H9 (cell line): ENCODE results near the gene TNFRSF21. TPM values are rescaled to one million over a fixed set of nuclear protein-coding genes. Genes with fewer than 3 reads are reported as not detected.

Experiments
- DNase-seq: peaks from one replicate; pipeline ENCODE4 v3.0.0-alpha.2; 2017
- H2AFZ ChIP-seq: one replicate; pipeline ENCODE4 v1.6.1; 2013; ENCODE audit warnings: mild to moderate bottlenecking, low read length, control low read depth, moderate library complexity
- H2AK5ac ChIP-seq: 2 replicates; pipeline ENCODE4 v1.6.1; 2013; ENCODE audit warnings: low read length, control low read depth, mixed read lengths; ENCODE audit not compliant: insufficient read length
- H2BK120ac ChIP-seq: one replicate; pipeline ENCODE4 v1.6.1; 2013; ENCODE audit warnings: low read depth, mild to moderate bottlenecking, low read length, control low read depth, inconsistent platforms; ENCODE audit not compliant: poor library complexity, severe bottlenecking
- H2BK12ac ChIP-seq: 2 replicates; pipeline ENCODE4 v1.6.1; 2013; ENCODE audit warnings: low read length, control low read depth, mixed read lengths, low read depth; ENCODE audit not compliant: insufficient read length
- H2BK15ac ChIP-seq: 2 replicates; pipeline ENCODE4 v1.6.1; 2013; ENCODE audit warnings: low read depth, low read length, control low read depth
- H2BK20ac ChIP-seq: one replicate; pipeline ENCODE4 v1.6.1; 2013; ENCODE audit warnings: low read depth, mild to moderate bottlenecking, low read length, control low read depth, inconsistent platforms; ENCODE audit not compliant: poor library complexity, severe bottlenecking
- H2BK5ac ChIP-seq: 2 replicates; pipeline ENCODE4 v1.6.1; 2013; ENCODE audit warnings: low read length, control low read depth, mixed read lengths; ENCODE audit not compliant: insufficient read length
- H3K14ac ChIP-seq: 2 replicates; pipeline ENCODE4 v1.6.1; 2013; ENCODE audit warnings: low read length, control low read depth; ENCODE audit not compliant: insufficient read depth
- H3K18ac ChIP-seq: 2 replicates; pipeline ENCODE4 v1.6.1; 2013; ENCODE audit warnings: low read depth, mild to moderate bottlenecking, mixed read lengths, low read length, control low read depth; ENCODE audit not compliant: insufficient read length
- H3K23ac ChIP-seq: 2 replicates; pipeline ENCODE4 v1.6.1; 2013; ENCODE audit warnings: low read length, control low read depth, mixed read lengths, low read depth; ENCODE audit not compliant: insufficient read length
- H3K23me2 ChIP-seq: 2 replicates; pipeline ENCODE4 v1.6.1; 2013; ENCODE audit warnings: low read depth, mild to moderate bottlenecking, mixed read lengths, low read length, control low read depth; ENCODE audit not compliant: insufficient read length, poor library complexity, severe bottlenecking
- H3K27ac ChIP-seq: 2 replicates; pipeline ENCODE4 v1.5.1; 2013; ENCODE audit warnings: low read length, control low read depth, mixed read lengths, low read depth; ENCODE audit not compliant: insufficient read length
- H3K27me3 ChIP-seq: 2 replicates; pipeline ENCODE4 v1.6.1; 2013; ENCODE audit warnings: low read length, control low read depth, inconsistent platforms; ENCODE audit not compliant: insufficient read depth
- H3K4ac ChIP-seq: 2 replicates; pipeline ENCODE4 v1.6.1; 2013; ENCODE audit warnings: low read depth, mild to moderate bottlenecking, control low read depth, inconsistent platforms, low read length, moderate library complexity
- H3K4me1 ChIP-seq: 2 replicates; pipeline ENCODE4 v1.6.1; 2013; ENCODE audit warnings: low read length, control low read depth, inconsistent platforms; ENCODE audit not compliant: insufficient read depth
- H3K4me2 ChIP-seq: 2 replicates; pipeline ENCODE4 v1.6.1; 2013; ENCODE audit warnings: low read length, control low read depth, mixed read lengths; ENCODE audit not compliant: insufficient read length, insufficient read depth
- H3K56ac ChIP-seq: 2 replicates; pipeline ENCODE4 v1.6.1; 2013; ENCODE audit warnings: low read depth, mild to moderate bottlenecking, mixed read lengths, low read length, control low read depth; ENCODE audit not compliant: insufficient read length
- H3K79me1 ChIP-seq: 2 replicates; pipeline ENCODE4 v1.6.1; 2013; ENCODE audit warnings: low read depth, mild to moderate bottlenecking, moderate library complexity, low read length, control low read depth, inconsistent platforms; ENCODE audit not compliant: insufficient read depth, poor library complexity, severe bottlenecking
- H3K79me2 ChIP-seq: 2 replicates; pipeline ENCODE4 v1.6.1; 2013; ENCODE audit warnings: low read length, control low read depth, inconsistent platforms; ENCODE audit not compliant: insufficient read depth
- H3K9ac ChIP-seq: 2 replicates; pipeline ENCODE4 v1.6.1; 2013; ENCODE audit warnings: low read length, control low read depth, mixed read lengths; ENCODE audit not compliant: insufficient read length; ENCODE audit errors: extremely low read depth
- H3K9me3 ChIP-seq: one replicate; pipeline ENCODE4 v1.6.1; 2013; ENCODE audit warnings: low read depth, low read length, inconsistent platforms; ENCODE audit not compliant: control insufficient read depth
- H3T11ph ChIP-seq: one replicate; pipeline ENCODE4 v1.6.1; 2013; ENCODE audit warnings: mild to moderate bottlenecking, low read length, control low read depth, inconsistent platforms
- H4K20me1 ChIP-seq: one replicate; pipeline ENCODE4 v1.6.1; 2013; ENCODE audit not compliant: control insufficient read depth, insufficient read length, insufficient read depth
- H4K5ac ChIP-seq: 2 replicates; pipeline ENCODE4 v1.6.1; 2013; ENCODE audit warnings: low read depth, mild to moderate bottlenecking, mixed read lengths, low read length, control low read depth; ENCODE audit not compliant: insufficient read length
- H4K8ac ChIP-seq: replicated peaks from 2 replicates; pipeline ENCODE4 v1.6.1; 2013; ENCODE audit warnings: low read length, control low read depth, mixed read lengths, low read depth; ENCODE audit not compliant: insufficient read length
- H4K91ac ChIP-seq: 2 replicates; pipeline ENCODE4 v1.6.1; 2013; ENCODE audit warnings: low read depth, mild to moderate bottlenecking, moderate library complexity, mixed read lengths, low read length, control low read depth; ENCODE audit not compliant: insufficient read length
- H3K27ac Mint-ChIP-seq, 3 experiments: 2 replicates in 2 of 3; 3 replicates in 1 of 3; pipeline ENCODE4 v1.8.0; 2020 to 2021; ENCODE audit warnings: mixed read lengths in 3 of 3, mild to moderate bottlenecking in 1 of 3, moderate library complexity in 1 of 3
- H3K27me3 Mint-ChIP-seq: 2 replicates; pipeline ENCODE4 v1.8.0; 2021; ENCODE audit warnings: low read depth, mild to moderate bottlenecking, moderate library complexity, mixed read lengths
- H3K36me3 Mint-ChIP-seq, 3 experiments: 2 replicates in 2 of 3; 3 replicates in 1 of 3; pipeline ENCODE4 v1.8.0; 2020 to 2021; ENCODE audit warnings: low read depth in 3 of 3, mixed read lengths in 3 of 3; ENCODE audit not compliant: insufficient read depth in 1 of 3
- H3K4me1 Mint-ChIP-seq, 2 experiments: 2 replicates each; pipeline ENCODE4 v1.8.0; 2020; ENCODE audit warnings: mixed read lengths in 2 of 2
- H3K4me3 Mint-ChIP-seq, 2 experiments: 2 replicates in 1 of 2; 3 replicates in 1 of 2; pipeline ENCODE4 v1.8.0; 2020 to 2021; ENCODE audit warnings: mild to moderate bottlenecking in 2 of 2, mixed read lengths in 2 of 2, moderate library complexity in 1 of 2
- H3K9me3 Mint-ChIP-seq, 2 experiments: 2 replicates in 1 of 2; 3 replicates in 1 of 2; pipeline ENCODE4 v1.8.0; 2020; ENCODE audit warnings: mild to moderate bottlenecking in 2 of 2, mixed read lengths in 2 of 2, moderate library complexity in 1 of 2
- CTCF ChIP-seq: fragments of 200-600 bp; sonication (generic); conservative IDR thresholded peaks from 3 replicates; pipeline ENCODE4 v1.8.0; 2021; ENCODE audit warnings: antibody characterized with exemption, mild to moderate bottlenecking
- WGBS: extraction: QIAGEN DNeasy Blood & Tissue Kit; methylation state at CpG from one replicate; pipeline ENCODE4 v1.1.7; 2013; ENCODE audit warnings: missing lambda C conversion rate, low lambda C conversion rate, mixed read lengths; ENCODE audit not compliant: insufficient read length; ENCODE audit errors: extremely low coverage; 5-methylcytosine and 5-hydroxymethylcytosine counted together
- total RNA-seq: library from RNA; stranded (reverse); gene quantifications from 2 replicates; pipeline ENCODE4 v1.2.1, GENCODE V29; 2021

Gene TNFRSF21
- total RNA-seq, 1 experiment from 2014 or later, result 39.1 TPM

- Histone ChIP-seq H3K9me3 (no peaks in the 10 kb centered on the region), H3K56ac (no peak overlapping the region), H2BK15ac (peak overlapping the region; percentile 10; the same call in 1 of the 2 replicates), H3K9ac (no peak overlapping the region), H3T11ph (no peak overlapping the region), H3K79me2 (peaks cover 4% of the 10 kb centered on the region; the same call in 1 of the 2 replicates), H3K27ac (no peak overlapping the region), H4K20me1 (no peaks in the 10 kb centered on the region), H2BK5ac (no peak overlapping the region), H3K23me2 (no peaks in the 10 kb centered on the region), H3K14ac (no peak overlapping the region), H3K4me1 (peaks cover 9% of the 10 kb centered on the region), H3K4ac (no peak overlapping the region), H2BK20ac (no peak overlapping the region), H4K5ac (no peak overlapping the region), H4K8ac (no peak overlapping the region), H3K18ac (no peak overlapping the region), H3K27me3 (no peaks in the 10 kb centered on the region), H4K91ac (no peak overlapping the region), H3K23ac (no peak overlapping the region), H2AK5ac (no peak overlapping the region), H3K79me1 (no peaks in the 10 kb centered on the region), H2BK12ac (no peak overlapping the region), H2BK120ac (no peak overlapping the region), H2AFZ (no peak overlapping the region), H3K4me2 (no peak overlapping the region)
- Mint-ChIP-seq H3K9me3 (no peaks in the 10 kb centered on the region), H3K4me1 (peaks cover 35 to 38% of the 10 kb centered on the region in 2 experiments), H3K27me3 (no peaks in the 10 kb centered on the region), H3K27ac (peak overlapping the region; percentile 6 to 43 (median 18); a peak in 4 of 7 replicates), H3K36me3 (peaks cover 15 to 29% (median 23%) of the 10 kb centered on the region in 3 experiments; a peak in 6 of 7 replicates), H3K4me3 (no peak overlapping the region)
- no CpG with 5 or more reads among the region's 1 CpG for WGBS
- TF ChIP-seq CTCF, result no peak
- DNase-seq, result no peak
Observed at GRCh38 chr6:47235421-47235820, 74.3 kb downstream of the TNFRSF21 start.
